Measurements from ENCODE around the gene OPTC.

- no peak for TF ChIP-seq TAF1 (IDR thresholded peaks at IDR 0.05; ENCODE audit: low read depth, low read length)
- TF ChIP-seq, protein P1, sequence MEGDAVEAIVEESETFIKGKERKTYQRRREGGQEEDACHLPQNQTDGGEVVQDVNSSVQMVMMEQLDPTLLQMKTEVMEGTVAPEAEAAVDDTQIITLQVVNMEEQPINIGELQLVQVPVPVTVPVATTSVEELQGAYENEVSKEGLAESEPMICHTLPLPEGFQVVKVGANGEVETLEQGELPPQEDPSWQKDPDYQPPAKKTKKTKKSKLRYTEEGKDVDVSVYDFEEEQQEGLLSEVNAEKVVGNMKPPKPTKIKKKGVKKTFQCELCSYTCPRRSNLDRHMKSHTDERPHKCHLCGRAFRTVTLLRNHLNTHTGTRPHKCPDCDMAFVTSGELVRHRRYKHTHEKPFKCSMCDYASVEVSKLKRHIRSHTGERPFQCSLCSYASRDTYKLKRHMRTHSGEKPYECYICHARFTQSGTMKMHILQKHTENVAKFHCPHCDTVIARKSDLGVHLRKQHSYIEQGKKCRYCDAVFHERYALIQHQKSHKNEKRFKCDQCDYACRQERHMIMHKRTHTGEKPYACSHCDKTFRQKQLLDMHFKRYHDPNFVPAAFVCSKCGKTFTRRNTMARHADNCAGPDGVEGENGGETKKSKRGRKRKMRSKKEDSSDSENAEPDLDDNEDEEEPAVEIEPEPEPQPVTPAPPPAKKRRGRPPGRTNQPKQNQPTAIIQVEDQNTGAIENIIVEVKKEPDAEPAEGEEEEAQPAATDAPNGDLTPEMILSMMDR (IDR thresholded peaks at IDR 0.05; ENCODE audit: control extremely low read depth in 1 of 3, insufficient read depth in 1 of 3, low read depth in 1 of 3, low read length in 3 of 3), result no peak
- no peak for TF ChIP-seq USF2 (IDR thresholded peaks at IDR 0.05; ENCODE audit: low read length)
- no peak for TF ChIP-seq JUND (IDR thresholded peaks at IDR 0.05; ENCODE audit: low read length)
- no peak for TF ChIP-seq RAD21 (IDR thresholded peaks at IDR 0.05 in 1 of 2, conservative IDR thresholded peaks at IDR 0.05 in 1 of 2; ENCODE audit: low read depth in 2 of 2, low read length in 2 of 2)
- TF ChIP-seq YY1 (IDR thresholded peaks at IDR 0.05; ENCODE audit: low read depth, low read length), result no peak
- TF ChIP-seq CREB1 (IDR thresholded peaks at IDR 0.05), result no peak
Observed at GRCh38 chr1:203544485-203544884, 50.5 kb downstream of the OPTC start.
